Measurements from ENCODE around the gene KCNC3.

GRCh38 chr19:50301607-50301971 lies 27.6 kb downstream of the KCNC3 start:
- no peak for TF ChIP-seq CTCF (IDR thresholded peaks at IDR 0.05; ENCODE audit: low read depth, low read length, poor library complexity, severe bottlenecking)
- no peak for TF ChIP-seq EZH2phosphoT487 (IDR thresholded peaks at IDR 0.05; ENCODE audit: borderline replicate concordance, low read length)

Data from DOHH2 (cell line).